Common myeloid progenitor, CD34-positive (primary cell): ENCODE measurements around the gene ARTN.

Source experiments
- CTCF ChIA-PET: fragments of 350-600 bp; sonication (Branson Sonifier 250); formaldehyde crosslinking; loops from one replicate; lab custom pipeline; 2021; ENCODE audit warnings: antibody characterized with exemption; lab: Charles Lee
- POLR2A ChIA-PET: fragments of 350-600 bp; sonication (Branson Sonifier 250); formaldehyde crosslinking; loops from one replicate; lab custom pipeline; 2021; ENCODE audit warnings: antibody characterized with exemption; lab: Charles Lee
- DNase-seq, 3 donors: peaks; one replicate each; pipeline versions ENCODE4 v3.0.0 to v3.0.0-alpha.2; 2013
- H3K27ac ChIP-seq, 2 experiments: 1 replicate in 1 of 2; 2 replicates in 1 of 2; pipeline ENCODE4 v1.7.0; 2013; ENCODE audit warnings: inconsistent platforms in 2 of 2, low read length in 2 of 2, mild to moderate bottlenecking in 2 of 2, low read depth in 1 of 2, moderate library complexity in 1 of 2; ENCODE audit not compliant: severe bottlenecking in 2 of 2, insufficient read depth in 1 of 2, poor library complexity in 1 of 2
- H3K27me3 ChIP-seq, 5 experiments: replicated peaks in 2 of 5; 1 replicate in 3 of 5; 2 replicates in 2 of 5; pipeline versions ENCODE4 v1.6.1 to v1.7.0; 2013; ENCODE audit warnings: low read length in 4 of 5, mild to moderate bottlenecking in 2 of 5, moderate library complexity in 2 of 5, inconsistent platforms in 1 of 5; ENCODE audit not compliant: insufficient read depth in 5 of 5, control insufficient read depth in 4 of 5
- H3K36me3 ChIP-seq, 4 experiments: 1 replicate in 2 of 4; 2 replicates in 2 of 4; pipeline versions ENCODE4 v1.6.1 to v1.7.0; 2013; ENCODE audit warnings: low read length in 3 of 4, control low read depth in 1 of 4, mild to moderate bottlenecking in 1 of 4; ENCODE audit not compliant: control insufficient read depth in 4 of 4, insufficient read depth in 4 of 4
- H3K4me1 ChIP-seq, 4 experiments: 1 replicate in 3 of 4; 2 replicates in 1 of 4; pipeline versions ENCODE4 v1.6.1 to v1.7.1; 2013; ENCODE audit warnings: low read length in 3 of 4, mild to moderate bottlenecking in 3 of 4, control low read depth in 1 of 4, inconsistent platforms in 1 of 4, moderate library complexity in 1 of 4; ENCODE audit not compliant: control insufficient read depth in 4 of 4, insufficient read depth in 4 of 4; ENCODE audit errors: control extremely low read depth in 1 of 4
- H3K4me3 ChIP-seq, 7 experiments: 1 replicate in 4 of 7; 2 replicates in 3 of 7; pipeline versions ENCODE4 v1.5.1 to v1.7.0; 2013; ENCODE audit warnings: mild to moderate bottlenecking in 7 of 7, low read length in 6 of 7, moderate library complexity in 6 of 7, inconsistent platforms in 2 of 7, low read depth in 2 of 7, control low read depth in 1 of 7; ENCODE audit not compliant: insufficient read depth in 4 of 7, control insufficient read depth in 1 of 7; ENCODE audit errors: extremely low read depth in 1 of 7
- H3K9me3 ChIP-seq, 5 experiments: 1 replicate in 4 of 5; 2 replicates in 1 of 5; pipeline versions ENCODE4 v1.6.1 to v1.7.1; 2013; ENCODE audit warnings: low read length in 4 of 5, mild to moderate bottlenecking in 2 of 5, inconsistent platforms in 1 of 5, low read depth in 1 of 5, moderate library complexity in 1 of 5; ENCODE audit not compliant: control insufficient read depth in 4 of 5, insufficient read depth in 2 of 5; ENCODE audit errors: control extremely low read depth in 1 of 5
- WGBS: methylation state at CpG from one replicate; pipeline ENCODE4 v1.1.5; 2013; ENCODE audit not compliant: insufficient coverage; 5-methylcytosine and 5-hydroxymethylcytosine counted together

The ARTN gene

GRCh38 chr1:43910343-43910742 lies 23.3 kb upstream of the ARTN start:
- ChIA-PET POLR2A (no interaction called here), CTCF (interaction anchor here (1.0 to 1.2 kb wide), 2 partner anchors 24 to 144 kb away, joined by 3 read pairs; no protein-coding TSS in a partner anchor)
- no peaks in the 10 kb centered on the region for H3K9me3 ChIP-seq
- no peaks in the 10 kb centered on the region for H3K27me3 ChIP-seq
- no peak overlapping the region for H3K4me3 ChIP-seq
- H3K27ac ChIP-seq, result no peak overlapping the region
- 100% methylated on average over 1 of the region's 1 CpG for WGBS
- no peak for DNase-seq
- H3K36me3 ChIP-seq, result peaks cover 3 to 9% (median 4%) of the 10 kb centered on the region in 4 experiments
- H3K4me1 ChIP-seq, result peaks cover 0 to 24% (median 8%) of the 10 kb centered on the region in 4 experiments

GRCh38 chr1:43912607-43913006 lies 21.0 kb upstream of the ARTN start:
- no peak for DNase-seq
- Histone ChIP-seq H3K36me3 (peaks cover 3 to 5% (median 4%) of the 10 kb centered on the region in 4 experiments), H3K27me3 (no peaks in the 10 kb centered on the region), H3K9me3 (no peaks in the 10 kb centered on the region), H3K4me3 (no peak overlapping the region), H3K27ac (no peak overlapping the region), H3K4me1 (peaks cover 0 to 24% (median 8%) of the 10 kb centered on the region in 4 experiments)
- POLR2A ChIA-PET, result no interaction called here
- WGBS, result 100% methylated on average over 1 of the region's 2 CpGs
- CTCF ChIA-PET, result interaction anchor here (0.6 to 3.9 kb wide), 4 partner anchors 11 to 184 kb away, joined by 3 to 21 read pairs (median 8); partner anchors contain the start of gene ARTN

- H3K36me3 ChIP-seq, result peaks cover 3 to 5% (median 4%) of the 10 kb centered on the region in 4 experiments
- POLR2A ChIA-PET, result interaction anchor here (0.5 kb wide), 1 partner anchor 370 kb away, joined by 3 read pairs; no protein-coding TSS in a partner anchor
- no peaks in the 10 kb centered on the region for H3K9me3 ChIP-seq
- H3K4me3 ChIP-seq, result peak overlapping the region in 1 of 7 experiments; percentile 3
- CTCF ChIA-PET, result interaction anchor here (1.7 to 3.9 kb wide), 4 partner anchors 11 to 149 kb away, joined by 5 to 21 read pairs (median 10); partner anchors contain the start of gene ARTN
- no peak overlapping the region for H3K27ac ChIP-seq
- no peak for DNase-seq
- 67% methylated on average over 1 of the region's 7 CpGs for WGBS
- peaks cover 0 to 24% (median 8%) of the 10 kb centered on the region in 4 experiments for H3K4me1 ChIP-seq
- H3K27me3 ChIP-seq, result no peaks in the 10 kb centered on the region
Measured at GRCh38 chr1:43913051-43913501, 20.5 kb upstream of the ARTN start.

GRCh38 chr1:43913666-43914360 lies 19.8 kb upstream of the ARTN start:
- H3K27ac ChIP-seq, result no peak overlapping the region
- DNase-seq, result no peak
- H3K9me3 ChIP-seq, result no peaks in the 10 kb centered on the region
- H3K36me3 ChIP-seq, result peaks cover 3 to 5% (median 4%) of the 10 kb centered on the region in 4 experiments
- H3K4me1 ChIP-seq, result peaks cover 0 to 24% (median 8%) of the 10 kb centered on the region in 4 experiments
- 56% methylated on average over 12 of the region's 18 CpGs for WGBS
- H3K4me3 ChIP-seq, result peak overlapping the region in 1 of 7 experiments; percentile 3
- POLR2A ChIA-PET, result no interaction called here
- no peaks in the 10 kb centered on the region for H3K27me3 ChIP-seq
- CTCF ChIA-PET, result interaction anchor here (1.7 to 3.9 kb wide), 4 partner anchors 12 to 150 kb away, joined by 5 to 21 read pairs (median 10); partner anchors contain the start of gene ARTN

GRCh38 chr1:43914576-43915525 lies 18.8 kb upstream of the ARTN start:
- H3K27me3 ChIP-seq, result no peaks in the 10 kb centered on the region
- H3K4me3 ChIP-seq, result no peak overlapping the region
- no peaks in the 10 kb centered on the region for H3K9me3 ChIP-seq
- H3K27ac ChIP-seq, result no peak overlapping the region
- H3K36me3 ChIP-seq, result peaks cover 0 to 3% (median 0%) of the 10 kb centered on the region in 4 experiments
- DNase-seq, result no peak
- ChIA-PET POLR2A (interaction anchor here (0.6 kb wide), 1 partner anchor 239 kb away, joined by 5 read pairs; no protein-coding TSS in a partner anchor), CTCF (interaction anchor here (1.0 to 3.9 kb wide), 4 partner anchors 19 to 151 kb away, joined by 5 to 21 read pairs (median 8); partner anchors contain the start of gene ARTN)
- peaks cover 0 to 24% (median 9%) of the 10 kb centered on the region in 4 experiments for H3K4me1 ChIP-seq
- 97% methylated on average over 12 of the region's 13 CpGs for WGBS

GRCh38 chr1:43919906-43920305 lies 13.7 kb upstream of the ARTN start:
- WGBS, result 98% methylated on average over 7 of the region's 7 CpGs
- H3K27me3 ChIP-seq, result no peaks in the 10 kb centered on the region
- ChIA-PET CTCF (interaction anchor here (1.8 to 2.0 kb wide), 2 partner anchors 9 to 11 kb away, joined by 5 to 6 read pairs; no protein-coding TSS in a partner anchor), POLR2A (no interaction called here)
- no peak for DNase-seq
- H3K9me3 ChIP-seq, result no peaks in the 10 kb centered on the region
- H3K4me1 ChIP-seq, result peaks cover 0 to 3% (median 0%) of the 10 kb centered on the region in 4 experiments
- no peak overlapping the region for H3K4me3 ChIP-seq
- H3K36me3 ChIP-seq, result peaks cover 0 to 24% (median 6%) of the 10 kb centered on the region in 4 experiments
- H3K27ac ChIP-seq, result no peak overlapping the region
